ENCODE results near the gene MRGPRD. TPM values are rescaled to one million over a fixed set of nuclear protein-coding genes. Genes with fewer than 3 reads are reported as not detected.

MRGPRD gene
- total and polyA plus RNA-seq, 2 of the 13 experiments (the other 11 are each of a cell fraction or from before 2014, with no cell fraction given): not detected

DNA sequence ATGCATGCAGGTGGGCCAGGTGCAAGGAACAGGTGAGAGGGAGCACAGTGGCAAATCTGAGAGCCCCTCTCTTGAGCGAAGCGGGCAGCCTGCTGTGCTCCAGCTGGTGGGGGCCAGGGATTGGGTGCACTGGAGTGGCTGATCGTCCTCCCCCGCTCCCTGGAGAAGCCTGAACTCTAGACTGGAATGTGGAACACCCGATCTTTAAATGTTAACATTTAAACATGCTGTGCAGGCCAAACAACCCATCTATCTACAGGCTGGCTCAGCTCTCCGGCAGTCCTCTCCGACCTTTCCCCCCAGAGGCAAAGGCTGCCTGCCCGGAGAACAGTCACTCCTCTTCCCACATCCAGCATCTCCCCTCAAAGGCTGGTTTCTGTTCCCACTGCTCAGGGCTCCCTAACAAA, 27.2 kb upstream of the MRGPRD start (continued):
- TF ChIP-seq, protein P1, sequence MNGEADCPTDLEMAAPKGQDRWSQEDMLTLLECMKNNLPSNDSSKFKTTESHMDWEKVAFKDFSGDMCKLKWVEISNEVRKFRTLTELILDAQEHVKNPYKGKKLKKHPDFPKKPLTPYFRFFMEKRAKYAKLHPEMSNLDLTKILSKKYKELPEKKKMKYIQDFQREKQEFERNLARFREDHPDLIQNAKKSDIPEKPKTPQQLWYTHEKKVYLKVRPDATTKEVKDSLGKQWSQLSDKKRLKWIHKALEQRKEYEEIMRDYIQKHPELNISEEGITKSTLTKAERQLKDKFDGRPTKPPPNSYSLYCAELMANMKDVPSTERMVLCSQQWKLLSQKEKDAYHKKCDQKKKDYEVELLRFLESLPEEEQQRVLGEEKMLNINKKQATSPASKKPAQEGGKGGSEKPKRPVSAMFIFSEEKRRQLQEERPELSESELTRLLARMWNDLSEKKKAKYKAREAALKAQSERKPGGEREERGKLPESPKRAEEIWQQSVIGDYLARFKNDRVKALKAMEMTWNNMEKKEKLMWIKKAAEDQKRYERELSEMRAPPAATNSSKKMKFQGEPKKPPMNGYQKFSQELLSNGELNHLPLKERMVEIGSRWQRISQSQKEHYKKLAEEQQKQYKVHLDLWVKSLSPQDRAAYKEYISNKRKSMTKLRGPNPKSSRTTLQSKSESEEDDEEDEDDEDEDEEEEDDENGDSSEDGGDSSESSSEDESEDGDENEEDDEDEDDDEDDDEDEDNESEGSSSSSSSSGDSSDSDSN (CRISPR knock-in tag; IDR thresholded peaks at IDR 0.05): peak; percentile 88
- no peak for TF ChIP-seq KDM6A (CRISPR knock-in tag; IDR thresholded peaks at IDR 0.05; ENCODE audit: low read depth)
- no peak for TF ChIP-seq ZNF777 (CRISPR knock-in tag; IDR thresholded peaks at IDR 0.05)
- no peak for TF ChIP-seq FOXM1 (CRISPR knock-in tag; IDR thresholded peaks at IDR 0.05)
- no peak for TF ChIP-seq SNAPC2 (CRISPR knock-in tag; IDR thresholded peaks at IDR 0.05)
- 0 out of 2 replicates have a peak, but pooled peaks have one; percentile 70 for TF ChIP-seq ZNF547 (CRISPR knock-in tag; IDR thresholded peaks at IDR 0.05)
- TF ChIP-seq, protein P2, sequence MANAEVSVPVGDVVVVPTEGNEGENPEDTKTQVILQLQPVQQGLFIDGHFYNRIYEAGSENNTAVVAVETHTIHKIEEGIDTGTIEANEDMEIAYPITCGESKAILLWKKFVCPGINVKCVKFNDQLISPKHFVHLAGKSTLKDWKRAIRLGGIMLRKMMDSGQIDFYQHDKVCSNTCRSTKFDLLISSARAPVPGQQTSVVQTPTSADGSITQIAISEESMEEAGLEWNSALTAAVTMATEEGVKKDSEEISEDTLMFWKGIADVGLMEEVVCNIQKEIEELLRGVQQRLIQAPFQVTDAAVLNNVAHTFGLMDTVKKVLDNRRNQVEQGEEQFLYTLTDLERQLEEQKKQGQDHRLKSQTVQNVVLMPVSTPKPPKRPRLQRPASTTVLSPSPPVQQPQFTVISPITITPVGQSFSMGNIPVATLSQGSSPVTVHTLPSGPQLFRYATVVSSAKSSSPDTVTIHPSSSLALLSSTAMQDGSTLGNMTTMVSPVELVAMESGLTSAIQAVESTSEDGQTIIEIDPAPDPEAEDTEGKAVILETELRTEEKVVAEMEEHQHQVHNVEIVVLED (CRISPR knock-in tag; IDR thresholded peaks at IDR 0.05; ENCODE audit: borderline replicate concordance): 0 out of 2 replicates have a peak, but pooled peaks have one; percentile 35
- TF ChIP-seq, protein P3, sequence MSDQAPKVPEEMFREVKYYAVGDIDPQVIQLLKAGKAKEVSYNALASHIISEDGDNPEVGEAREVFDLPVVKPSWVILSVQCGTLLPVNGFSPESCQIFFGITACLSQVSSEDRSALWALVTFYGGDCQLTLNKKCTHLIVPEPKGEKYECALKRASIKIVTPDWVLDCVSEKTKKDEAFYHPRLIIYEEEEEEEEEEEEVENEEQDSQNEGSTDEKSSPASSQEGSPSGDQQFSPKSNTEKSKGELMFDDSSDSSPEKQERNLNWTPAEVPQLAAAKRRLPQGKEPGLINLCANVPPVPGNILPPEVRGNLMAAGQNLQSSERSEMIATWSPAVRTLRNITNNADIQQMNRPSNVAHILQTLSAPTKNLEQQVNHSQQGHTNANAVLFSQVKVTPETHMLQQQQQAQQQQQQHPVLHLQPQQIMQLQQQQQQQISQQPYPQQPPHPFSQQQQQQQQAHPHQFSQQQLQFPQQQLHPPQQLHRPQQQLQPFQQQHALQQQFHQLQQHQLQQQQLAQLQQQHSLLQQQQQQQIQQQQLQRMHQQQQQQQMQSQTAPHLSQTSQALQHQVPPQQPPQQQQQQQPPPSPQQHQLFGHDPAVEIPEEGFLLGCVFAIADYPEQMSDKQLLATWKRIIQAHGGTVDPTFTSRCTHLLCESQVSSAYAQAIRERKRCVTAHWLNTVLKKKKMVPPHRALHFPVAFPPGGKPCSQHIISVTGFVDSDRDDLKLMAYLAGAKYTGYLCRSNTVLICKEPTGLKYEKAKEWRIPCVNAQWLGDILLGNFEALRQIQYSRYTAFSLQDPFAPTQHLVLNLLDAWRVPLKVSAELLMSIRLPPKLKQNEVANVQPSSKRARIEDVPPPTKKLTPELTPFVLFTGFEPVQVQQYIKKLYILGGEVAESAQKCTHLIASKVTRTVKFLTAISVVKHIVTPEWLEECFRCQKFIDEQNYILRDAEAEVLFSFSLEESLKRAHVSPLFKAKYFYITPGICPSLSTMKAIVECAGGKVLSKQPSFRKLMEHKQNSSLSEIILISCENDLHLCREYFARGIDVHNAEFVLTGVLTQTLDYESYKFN (CRISPR knock-in tag; conservative IDR thresholded peaks at IDR 0.05): peak; percentile 87
- TF ChIP-seq ZNF652 (CRISPR knock-in tag; IDR thresholded peaks at IDR 0.05; ENCODE audit: borderline replicate concordance, low read depth): no peak
- TF ChIP-seq, protein P4, sequence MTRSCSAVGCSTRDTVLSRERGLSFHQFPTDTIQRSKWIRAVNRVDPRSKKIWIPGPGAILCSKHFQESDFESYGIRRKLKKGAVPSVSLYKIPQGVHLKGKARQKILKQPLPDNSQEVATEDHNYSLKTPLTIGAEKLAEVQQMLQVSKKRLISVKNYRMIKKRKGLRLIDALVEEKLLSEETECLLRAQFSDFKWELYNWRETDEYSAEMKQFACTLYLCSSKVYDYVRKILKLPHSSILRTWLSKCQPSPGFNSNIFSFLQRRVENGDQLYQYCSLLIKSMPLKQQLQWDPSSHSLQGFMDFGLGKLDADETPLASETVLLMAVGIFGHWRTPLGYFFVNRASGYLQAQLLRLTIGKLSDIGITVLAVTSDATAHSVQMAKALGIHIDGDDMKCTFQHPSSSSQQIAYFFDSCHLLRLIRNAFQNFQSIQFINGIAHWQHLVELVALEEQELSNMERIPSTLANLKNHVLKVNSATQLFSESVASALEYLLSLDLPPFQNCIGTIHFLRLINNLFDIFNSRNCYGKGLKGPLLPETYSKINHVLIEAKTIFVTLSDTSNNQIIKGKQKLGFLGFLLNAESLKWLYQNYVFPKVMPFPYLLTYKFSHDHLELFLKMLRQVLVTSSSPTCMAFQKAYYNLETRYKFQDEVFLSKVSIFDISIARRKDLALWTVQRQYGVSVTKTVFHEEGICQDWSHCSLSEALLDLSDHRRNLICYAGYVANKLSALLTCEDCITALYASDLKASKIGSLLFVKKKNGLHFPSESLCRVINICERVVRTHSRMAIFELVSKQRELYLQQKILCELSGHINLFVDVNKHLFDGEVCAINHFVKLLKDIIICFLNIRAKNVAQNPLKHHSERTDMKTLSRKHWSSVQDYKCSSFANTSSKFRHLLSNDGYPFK (CRISPR knock-in tag; IDR thresholded peaks at IDR 0.05; ENCODE audit: borderline replicate concordance): peak; percentile 7; the same call in 1 of the 2 replicates
- no peak for TF ChIP-seq REL (CRISPR knock-in tag; conservative IDR thresholded peaks at IDR 0.05)
- TF ChIP-seq SOX5 (CRISPR knock-in tag; IDR thresholded peaks at IDR 0.05; ENCODE audit: borderline replicate concordance): no peak
- no peak for TF ChIP-seq CREM (IDR thresholded peaks at IDR 0.05)
- TF ChIP-seq CREM (CRISPR knock-in tag; IDR thresholded peaks at IDR 0.05): no peak
- no peak for TF ChIP-seq ZNF484 (CRISPR knock-in tag; IDR thresholded peaks at IDR 0.05; ENCODE audit: borderline replicate concordance, low read depth)
- TF ChIP-seq, protein P5, sequence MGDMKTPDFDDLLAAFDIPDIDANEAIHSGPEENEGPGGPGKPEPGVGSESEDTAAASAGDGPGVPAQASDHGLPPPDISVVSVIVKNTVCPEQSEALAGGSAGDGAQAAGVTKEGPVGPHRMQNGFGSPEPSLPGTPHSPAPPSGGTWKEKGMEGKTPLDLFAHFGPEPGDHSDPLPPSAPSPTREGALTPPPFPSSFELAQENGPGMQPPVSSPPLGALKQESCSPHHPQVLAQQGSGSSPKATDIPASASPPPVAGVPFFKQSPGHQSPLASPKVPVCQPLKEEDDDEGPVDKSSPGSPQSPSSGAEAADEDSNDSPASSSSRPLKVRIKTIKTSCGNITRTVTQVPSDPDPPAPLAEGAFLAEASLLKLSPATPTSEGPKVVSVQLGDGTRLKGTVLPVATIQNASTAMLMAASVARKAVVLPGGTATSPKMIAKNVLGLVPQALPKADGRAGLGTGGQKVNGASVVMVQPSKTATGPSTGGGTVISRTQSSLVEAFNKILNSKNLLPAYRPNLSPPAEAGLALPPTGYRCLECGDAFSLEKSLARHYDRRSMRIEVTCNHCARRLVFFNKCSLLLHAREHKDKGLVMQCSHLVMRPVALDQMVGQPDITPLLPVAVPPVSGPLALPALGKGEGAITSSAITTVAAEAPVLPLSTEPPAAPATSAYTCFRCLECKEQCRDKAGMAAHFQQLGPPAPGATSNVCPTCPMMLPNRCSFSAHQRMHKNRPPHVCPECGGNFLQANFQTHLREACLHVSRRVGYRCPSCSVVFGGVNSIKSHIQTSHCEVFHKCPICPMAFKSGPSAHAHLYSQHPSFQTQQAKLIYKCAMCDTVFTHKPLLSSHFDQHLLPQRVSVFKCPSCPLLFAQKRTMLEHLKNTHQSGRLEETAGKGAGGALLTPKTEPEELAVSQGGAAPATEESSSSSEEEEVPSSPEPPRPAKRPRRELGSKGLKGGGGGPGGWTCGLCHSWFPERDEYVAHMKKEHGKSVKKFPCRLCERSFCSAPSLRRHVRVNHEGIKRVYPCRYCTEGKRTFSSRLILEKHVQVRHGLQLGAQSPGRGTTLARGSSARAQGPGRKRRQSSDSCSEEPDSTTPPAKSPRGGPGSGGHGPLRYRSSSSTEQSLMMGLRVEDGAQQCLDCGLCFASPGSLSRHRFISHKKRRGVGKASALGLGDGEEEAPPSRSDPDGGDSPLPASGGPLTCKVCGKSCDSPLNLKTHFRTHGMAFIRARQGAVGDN (CRISPR knock-in tag; IDR thresholded peaks at IDR 0.05): peak; percentile 53

All from HepG2 (cell line).